Hepatocyte (in vitro differentiated cells): ENCODE measurements around the gene ADCY9. TPM values are rescaled to one million over a fixed set of nuclear protein-coding genes. Genes with fewer than 3 reads are reported as not detected.

Experiments used
- DNase-seq: peaks from one replicate; pipeline ENCODE4 v3.0.0-alpha.2; 2016; ENCODE audit warnings: low spot score
- H2AFZ ChIP-seq: fragments of 200-600 bp; sonication (generic); 2 replicates; pipeline ENCODE4 v1.6.0; 2016; ENCODE audit warnings: antibody characterized with exemption, mild to moderate bottlenecking
- H3K27ac ChIP-seq: fragments of 200-600 bp; sonication (generic); 2 replicates; pipeline ENCODE4 v1.5.1; 2016; ENCODE audit warnings: mild to moderate bottlenecking
- H3K27me3 ChIP-seq: fragments of 200-600 bp; sonication (generic); 2 replicates; pipeline ENCODE4 v1.6.1; 2016
- H3K36me3 ChIP-seq: fragments of 200-600 bp; sonication (generic); replicated peaks from 2 replicates; pipeline ENCODE4 v1.5.1; 2016; ENCODE audit warnings: low read depth; ENCODE audit not compliant: insufficient read depth
- H3K4me1 ChIP-seq: fragments of 200-600 bp; sonication (generic); 2 replicates; pipeline ENCODE4 v1.5.1; 2016; ENCODE audit warnings: mild to moderate bottlenecking, moderate library complexity; ENCODE audit not compliant: insufficient read depth
- H3K4me2 ChIP-seq: fragments of 200-600 bp; sonication (generic); 2 replicates; pipeline ENCODE4 v1.6.0; 2016
- H3K4me3 ChIP-seq: fragments of 200-600 bp; sonication (generic); 2 replicates; pipeline ENCODE4 v1.5.1; 2016; ENCODE audit warnings: mild to moderate bottlenecking
- H3K79me2 ChIP-seq: fragments of 200-600 bp; sonication (generic); 2 replicates; pipeline ENCODE4 v1.6.0; 2017; ENCODE audit warnings: mild to moderate bottlenecking
- H3K9me2 ChIP-seq: fragments of 200-600 bp; sonication (generic); replicated peaks from 2 replicates; pipeline ENCODE4 v1.6.0; 2017; ENCODE audit warnings: mild to moderate bottlenecking; ENCODE audit not compliant: insufficient read depth
- H3K9me3 ChIP-seq: fragments of 200-600 bp; sonication (generic); 2 replicates; pipeline ENCODE4 v1.5.1; 2016; ENCODE audit warnings: low read depth, mild to moderate bottlenecking
- H4K20me1 ChIP-seq: fragments of 200-600 bp; sonication (generic); 2 replicates; pipeline ENCODE4 v1.6.0; 2016; ENCODE audit warnings: mild to moderate bottlenecking; ENCODE audit not compliant: insufficient read depth, poor library complexity, severe bottlenecking
- CTCF ChIP-seq: fragments of 200-600 bp; sonication (generic); IDR thresholded peaks from 2 replicates; pipeline ENCODE4 v1.5.1; 2016; ENCODE audit warnings: antibody characterized with exemption, mild to moderate bottlenecking; ENCODE audit not compliant: poor library complexity
- EZH2 ChIP-seq: fragments of 200-600 bp; sonication (generic); IDR thresholded peaks from 2 replicates; pipeline ENCODE4 v1.6.1; 2016; ENCODE audit warnings: antibody characterized with exemption, mild to moderate bottlenecking, borderline replicate concordance
- EZH2phosphoT487 ChIP-seq: fragments of 200-600 bp; sonication (generic); IDR thresholded peaks from one replicate; pipeline ENCODE4 v1.6.1; 2018; ENCODE audit warnings: antibody characterized with exemption, mild to moderate bottlenecking, low read depth, moderate library complexity; ENCODE audit not compliant: unreplicated experiment, severe bottlenecking
- WGBS: methylation state at CpG from one replicate; pipeline ENCODE4 v1.1.6; 2016; ENCODE audit warnings: low lambda C conversion rate; ENCODE audit errors: missing lambda C conversion rate; 5-methylcytosine and 5-hydroxymethylcytosine counted together
- polyA plus RNA-seq: library from polyadenylated mRNA; unstranded; fragments of >200 nt; fragmentation: Nextera tagmentation; extraction: Ambion mirVana; gene quantifications from 2 replicates; pipeline ENCODE4 v1.2.1, GENCODE V29; 2016
- total RNA-seq: library from RNA; depleted of rRNA; stranded (reverse); fragments of >200 nt; gene quantifications from 2 replicates; pipeline ENCODE4 v1.2.3, GENCODE V29; 2014

ADCY9 gene
- total and polyA plus RNA-seq, 2 experiments from 2014 or later = 12.0 to 15.9 TPM

- Histone ChIP-seq H3K4me1 (peaks cover 30% of the 10 kb centered on the region), H3K79me2 (peaks cover 73% of the 10 kb centered on the region), H3K9me3 (no peaks in the 10 kb centered on the region), H2AFZ (no peak overlapping the region), H3K36me3 (no peaks in the 10 kb centered on the region), H3K9me2 (no peaks in the 10 kb centered on the region), H3K27me3 (no peaks in the 10 kb centered on the region), H4K20me1 (peaks cover 5% of the 10 kb centered on the region), H3K4me3 (peak overlapping the region; percentile 1), H3K4me2 (peak overlapping the region; percentile 96), H3K27ac (peak overlapping the region; percentile 14)
- TF ChIP-seq CTCF = no peak
- 69% methylated on average over 16 of the region's 16 CpGs for WGBS
- DNase-seq = no peak
Measured at GRCh38 chr16:4111748-4112696, 4.2 kb downstream of the ADCY9 start.

GRCh38 chr16:4110680-4111079 lies 5.6 kb downstream of the ADCY9 start:
- WGBS = 90% methylated on average over 14 of the region's 14 CpGs
- no peak overlapping the region for H3K27ac ChIP-seq

GRCh38 chr16:4110065-4110464 lies 6.2 kb downstream of the ADCY9 start:
- Histone ChIP-seq H3K4me3 (no peak overlapping the region), H3K4me1 (peaks cover 27% of the 10 kb centered on the region), H3K4me2 (peak overlapping the region; percentile 20), H3K9me3 (no peaks in the 10 kb centered on the region), H4K20me1 (peaks cover 5% of the 10 kb centered on the region), H3K9me2 (no peaks in the 10 kb centered on the region), H2AFZ (no peak overlapping the region), H3K27ac (no peak overlapping the region), H3K79me2 (peaks cover 72% of the 10 kb centered on the region), H3K27me3 (no peaks in the 10 kb centered on the region), H3K36me3 (no peaks in the 10 kb centered on the region)
- no peak for DNase-seq
- 93% methylated on average over 13 of the region's 13 CpGs for WGBS
- no peak for TF ChIP-seq EZH2
- no peak for TF ChIP-seq CTCF
- TF ChIP-seq EZH2phosphoT487 = no peak

More at GRCh38 chr16:4110680-4111079, 5.6 kb downstream of the ADCY9 start:
- H3K79me2 ChIP-seq = peaks cover 76% of the 10 kb centered on the region
- H3K4me1 ChIP-seq = peaks cover 27% of the 10 kb centered on the region
- H3K27me3 ChIP-seq = no peaks in the 10 kb centered on the region
- H4K20me1 ChIP-seq = peaks cover 5% of the 10 kb centered on the region
- TF ChIP-seq EZH2 (no peak), EZH2phosphoT487 (no peak), CTCF (no peak)
- H3K4me2 ChIP-seq = peak overlapping the region; percentile 96
- no peak for DNase-seq
- no peaks in the 10 kb centered on the region for H3K9me2 ChIP-seq
- no peaks in the 10 kb centered on the region for H3K9me3 ChIP-seq
- H2AFZ ChIP-seq = no peak overlapping the region
- H3K36me3 ChIP-seq = no peaks in the 10 kb centered on the region
- H3K4me3 ChIP-seq = no peak overlapping the region
